ENCODE measurements around the gene PPP1R18. TPM values are rescaled to one million over a fixed set of nuclear protein-coding genes. Genes with fewer than 3 reads are reported as not detected.
"Not testable (repeated sequence)": the region's sequence is repeated elsewhere in the genome, so short reads cannot be mapped to it uniquely, and the experiment has no call there.

Gene PPP1R18
- total RNA-seq, 1 experiment from 2014 or later: 83.9 TPM

GRCh38 chr6:30719791-30720737 is 33.6 kb upstream of the PPP1R18 start, which contains the start of gene TUBB:
TSS of gene TUBB (plus strand) at chr6:30720352. CDS start at chr6:30720507, 155 bp downstream.
- DNase-seq (ENCODE audit: low read depth): peak; percentile 99

- no peak for DNase-seq (ENCODE audit: low read depth)
Observed at GRCh38 chr6:30719356-30719755, 32.9 kb upstream of the PPP1R18 start.

- not testable (repeated sequence) for DNase-seq (ENCODE audit: low read depth)
Observed at GRCh38 chr6:30717845-30718720, 31.6 kb upstream of the PPP1R18 start.

GRCh38 chr6:30717129-30717844 is 30.8 kb upstream of the PPP1R18 start, which contains the start of gene MDC1:
TSS of gene MDC1 (minus strand) at chr6:30717281. CDS start at chr6:30715175, 2,106 bp downstream.
- peak; percentile 100 for DNase-seq (ENCODE audit: low read depth)

- no peak for DNase-seq (ENCODE audit: low read depth)
Observed at GRCh38 chr6:30716879-30717128, 30.4 kb upstream of the PPP1R18 start.

GRCh38 chr6:30714263-30714662 is 27.8 kb upstream of the PPP1R18 start:
- no peak for DNase-seq (ENCODE audit: low read depth)

GRCh38 chr6:30712441-30712945 is 26.0 kb upstream of the PPP1R18 start:
- DNase-seq (ENCODE audit: low read depth): no peak

- DNase-seq (ENCODE audit: low read depth): no peak
Observed at GRCh38 chr6:30711758-30712380, 25.4 kb upstream of the PPP1R18 start.

- DNase-seq (ENCODE audit: low read depth): no peak
Observed at GRCh38 chr6:30709101-30709868, 22.8 kb upstream of the PPP1R18 start.

- no peak for DNase-seq (ENCODE audit: low read depth)
Observed at GRCh38 chr6:30707281-30707850, 20.9 kb upstream of the PPP1R18 start.

GRCh38 chr6:30705620-30706019 is 19.2 kb upstream of the PPP1R18 start:
- no peak for DNase-seq (ENCODE audit: low read depth)

GRCh38 chr6:30703821-30704220 is 17.4 kb upstream of the PPP1R18 start:
- no peak for DNase-seq (ENCODE audit: low read depth)

- no peak for DNase-seq (ENCODE audit: low read depth)
Observed at GRCh38 chr6:30703011-30703410, 16.6 kb upstream of the PPP1R18 start.

- no peak for DNase-seq (ENCODE audit: low read depth)
Observed at GRCh38 chr6:30700340-30700739, 13.9 kb upstream of the PPP1R18 start.

- no peak for DNase-seq (ENCODE audit: low read depth)
Observed at GRCh38 chr6:30696432-30696831, 10.0 kb upstream of the PPP1R18 start.

GRCh38 chr6:30691208-30691847 is 4.9 kb upstream of the PPP1R18 start:
- no peak for DNase-seq (ENCODE audit: low read depth)

- DNase-seq (ENCODE audit: low read depth): peak; percentile 91
Observed at GRCh38 chr6:30690403-30691207, 4.2 kb upstream of the PPP1R18 start, which contains the start of gene NRM. TSS of gene NRM (minus strand) at chr6:30690984. CDS start at chr6:30690974, 10 bp downstream.

- DNase-seq (ENCODE audit: low read depth): no peak
Observed at GRCh38 chr6:30689985-30690384, 3.5 kb upstream of the PPP1R18 start.
